Endothelial cell of umbilical vein (primary cell): ENCODE data around the gene SPRR3. TPM values are rescaled to one million over a fixed set of nuclear protein-coding genes. Genes with fewer than 3 reads are reported as not detected.

Experiments used
- BruUV-seq: library from RNA; stranded (reverse); fragments of 400-500 nt; replicated peaks from 2 replicates; lab custom pipeline; 2021; lab: Mats Ljungman, UMichigan
- CTCF ChIA-PET: fragments of 300-600, 350-600 bp; sonication (Branson Sonifier 250); formaldehyde crosslinking; loops from one replicate; lab custom pipeline; 2021; ENCODE audit warnings: antibody characterized with exemption, inconsistent platforms; lab: Charles Lee
- POLR2A ChIA-PET: fragments of 300-600, 350-600 bp; sonication (Branson Sonifier 250); formaldehyde crosslinking; loops from one replicate; lab custom pipeline; 2021; ENCODE audit warnings: antibody characterized with exemption, inconsistent platforms; lab: Charles Lee
- DNase-seq: peaks from one replicate; pipeline ENCODE4 v3.0.0-alpha.2; 2011; ENCODE audit warnings: low read depth, low spot score
- FAIRE-seq: peaks from 2 replicates; lab custom pipeline; 2011; peaks lifted over from hg19 to GRCh38; lab: Jason Lieb, UNC
- H2AFZ ChIP-seq: 2 replicates; pipeline ENCODE4 v1.6.0; 2012; ENCODE audit warnings: low read depth, low read length, control low read depth, inconsistent platforms
- H3K27ac ChIP-seq: 2 replicates; pipeline ENCODE4 v1.5.1; 2011; ENCODE audit warnings: low read depth, mild to moderate bottlenecking, control low read depth, low read length, moderate library complexity; ENCODE audit not compliant: insufficient read depth
- H3K27me3 ChIP-seq, 2 experiments: 2 replicates each; pipeline versions ENCODE4 v1.6.0 to v1.6.1; 2011; ENCODE audit warnings: low read length in 2 of 2, mixed read lengths in 1 of 2; ENCODE audit not compliant: control insufficient read depth in 2 of 2, insufficient read depth in 2 of 2
- H3K36me3 ChIP-seq, 2 experiments: 2 replicates in 1 of 2; 3 replicates in 1 of 2; pipeline ENCODE4 v1.5.1; 2011; ENCODE audit warnings: low read length in 2 of 2, mild to moderate bottlenecking in 1 of 2, moderate library complexity in 1 of 2; ENCODE audit not compliant: control insufficient read depth in 2 of 2, insufficient read depth in 2 of 2; ENCODE audit errors: extremely low read depth in 1 of 2
- H3K4me1 ChIP-seq: 3 replicates; pipeline ENCODE4 v1.5.1; 2011; ENCODE audit warnings: mild to moderate bottlenecking, low read length; ENCODE audit not compliant: control insufficient read depth, insufficient read depth; ENCODE audit errors: extremely low read depth
- H3K4me2 ChIP-seq: 2 replicates; pipeline ENCODE4 v1.6.1; 2011; ENCODE audit warnings: low read length, control low read depth, mixed read lengths; ENCODE audit not compliant: insufficient read depth
- H3K4me3 ChIP-seq, 3 experiments: fragments of 200-600 bp in 1 of 3; sonication (generic), shearing (Covaris generic) in 1 of 3; replicated peaks in 1 of 3; 2 replicates each; pipeline ENCODE4 v1.5.1; 2011 to 2016; ENCODE audit warnings: control low read depth in 3 of 3, low read length in 3 of 3, mild to moderate bottlenecking in 2 of 3, inconsistent platforms in 1 of 3, low read depth in 1 of 3, moderate library complexity in 1 of 3; ENCODE audit not compliant: insufficient read depth in 1 of 3
- H3K79me2 ChIP-seq: 2 replicates; pipeline ENCODE4 v1.6.0; 2012; ENCODE audit warnings: low read length, inconsistent platforms; ENCODE audit not compliant: control insufficient read depth, insufficient read depth
- H3K9ac ChIP-seq: replicated peaks from 2 replicates; pipeline ENCODE3; 2011; ENCODE audit warnings: low read length, control low read depth; ENCODE audit not compliant: insufficient read depth; ENCODE audit errors: extremely low read depth
- H3K9me1 ChIP-seq: replicated peaks from 3 replicates; pipeline ENCODE4 v1.6.0; 2011; ENCODE audit warnings: mild to moderate bottlenecking, low read length; ENCODE audit not compliant: control insufficient read depth, insufficient read depth; ENCODE audit errors: extremely low read depth
- H3K9me3 ChIP-seq: replicated peaks from 2 replicates; pipeline ENCODE4 v1.5.1; 2012; ENCODE audit warnings: low read length, inconsistent platforms; ENCODE audit not compliant: control insufficient read depth, insufficient read depth
- H4K20me1 ChIP-seq: replicated peaks from 2 replicates; pipeline ENCODE3; 2011; ENCODE audit warnings: mild to moderate bottlenecking, low read length; ENCODE audit not compliant: control insufficient read depth, insufficient read depth; ENCODE audit errors: extremely low read depth
- EZH2 ChIP-seq: IDR thresholded peaks from 2 replicates; pipeline ENCODE4 v1.6.1; 2012; ENCODE audit warnings: borderline replicate concordance, low read depth, mild to moderate bottlenecking, moderate library complexity, low read length, inconsistent platforms; ENCODE audit not compliant: severe bottlenecking
- FOS ChIP-seq: IDR thresholded peaks from 2 replicates; pipeline ENCODE4 v1.6.1; 2011; ENCODE audit warnings: mild to moderate bottlenecking, low read length, moderate library complexity, borderline replicate concordance; ENCODE audit not compliant: insufficient read depth
- GATA2 ChIP-seq: IDR thresholded peaks from 2 replicates; pipeline ENCODE4 v1.7.0; 2011; ENCODE audit warnings: low read depth, mild to moderate bottlenecking, moderate library complexity, mixed read lengths, low read length; ENCODE audit not compliant: insufficient read length, insufficient read depth
- dilution Hi-C: fragments of 300-500 bp; cut with MboI; formaldehyde crosslinking; loops from one replicate; pipeline ENCODE4 v1.15.0; 2019; ENCODE audit warnings: low sequenced_read_pairs; ENCODE audit not compliant: extremely low pct_ligation_motif_present
- intact Hi-C: fragments of 100-400 bp; cut with micrococcal nuclease; formaldehyde crosslinking; loops from one replicate; pipeline ENCODE4 v1.10.0; 2022
- polyA plus RNA-seq, 4 experiments: library from polyadenylated mRNA; depleted of rRNA in 3 of 4; stranded (reverse) in 3 of 4; unstranded in 1 of 4; fragments of >200 nt; gene quantifications; 2 replicates each; pipeline versions ENCODE4 v1.2.1 to v1.2.3, GENCODE V29; 2011 to 2012; ENCODE audit warnings: missing spikeins in 1 of 4
- total RNA-seq: library from RNA; stranded (reverse); gene quantifications from 2 replicates; pipeline ENCODE4 v1.2.3, GENCODE V29; 2021
- TF ChIP-seq, protein P1 (sequence below): IDR thresholded peaks from 2 replicates; pipeline ENCODE4 v1.6.1; 2011; ENCODE audit not compliant: insufficient read depth, insufficient read length

Gene SPRR3
- total and polyA plus RNA-seq, 2 donors (not counting 3 experiments of a cell fraction or from before 2014, with no cell fraction given): not detected

DNA sequence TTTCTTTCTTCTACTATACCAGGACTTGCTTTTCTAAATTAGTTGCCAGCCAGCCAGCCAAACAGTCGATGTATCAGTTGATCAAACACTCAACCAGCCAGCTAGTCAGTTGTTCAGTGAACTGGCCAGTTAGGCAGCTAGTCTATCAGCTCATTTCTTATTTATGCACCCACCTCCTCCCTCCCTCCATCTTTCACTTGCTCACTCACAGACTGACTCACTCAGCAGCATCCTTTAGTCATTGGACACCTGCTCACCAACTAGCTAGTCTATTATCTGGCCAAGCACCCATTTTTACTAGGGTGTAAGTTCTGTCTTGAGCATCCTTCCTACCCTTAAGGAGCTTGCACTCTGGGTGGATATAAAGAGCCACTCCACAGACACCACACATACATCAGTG, 37.0 kb upstream of the SPRR3 start:
- no peak overlapping the region for H3K27ac ChIP-seq
- ChIA-PET POLR2A (no interaction called here), CTCF (no interaction called here)
- no peaks in the 10 kb centered on the region for H3K79me2 ChIP-seq
- H3K4me2 ChIP-seq: no peak overlapping the region
- H3K9ac ChIP-seq: no peak overlapping the region
- no peaks in the 10 kb centered on the region for H3K4me1 ChIP-seq
- no peaks in the 10 kb centered on the region for H3K27me3 ChIP-seq
- H2AFZ ChIP-seq: no peak overlapping the region
- dilution Hi-C loops: no loop called here
- no peaks in the 10 kb centered on the region for H3K36me3 ChIP-seq
- H3K9me3 ChIP-seq: no peaks in the 10 kb centered on the region
- FAIRE-seq (no peak), DNase-seq (no peak)
- BruUV-seq: no TSS peak
- no peaks in the 10 kb centered on the region for H4K20me1 ChIP-seq
- no peak overlapping the region for H3K4me3 ChIP-seq
- TF ChIP-seq, protein P1, sequence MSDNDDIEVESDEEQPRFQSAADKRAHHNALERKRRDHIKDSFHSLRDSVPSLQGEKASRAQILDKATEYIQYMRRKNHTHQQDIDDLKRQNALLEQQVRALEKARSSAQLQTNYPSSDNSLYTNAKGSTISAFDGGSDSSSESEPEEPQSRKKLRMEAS: no peak
- TF ChIP-seq EZH2 (no peak), FOS (no peak)
- intact Hi-C loops: no loop called here
- no peaks in the 10 kb centered on the region for H3K9me1 ChIP-seq

DNA sequence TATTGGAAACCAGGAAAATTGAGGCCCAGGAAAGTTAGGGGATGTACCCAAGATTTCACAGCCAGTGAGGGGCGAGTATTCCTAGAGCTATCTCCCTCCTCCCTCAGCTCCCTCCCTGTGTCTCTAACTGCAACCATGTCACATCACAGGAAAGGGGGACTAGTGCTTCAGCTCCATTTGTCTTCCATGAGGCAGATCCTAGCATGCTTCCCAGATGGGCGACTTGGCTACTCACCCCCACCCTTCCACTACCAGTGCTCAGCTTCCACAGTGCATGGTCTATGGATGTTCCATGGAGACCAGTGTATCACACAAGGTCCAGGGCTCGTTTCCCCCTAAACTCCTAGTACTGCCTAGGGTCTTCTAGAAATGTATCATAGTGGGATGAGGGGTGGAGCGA, 35.7 kb upstream of the SPRR3 start:
- H2AFZ ChIP-seq: no peak overlapping the region
- BruUV-seq: no TSS peak
- H3K36me3 ChIP-seq: no peaks in the 10 kb centered on the region
- TF ChIP-seq GATA2: no peak
- no peak for DNase-seq
- H3K79me2 ChIP-seq: no peaks in the 10 kb centered on the region
- no peaks in the 10 kb centered on the region for H3K9me3 ChIP-seq
- H3K27me3 ChIP-seq: no peaks in the 10 kb centered on the region
- CTCF ChIA-PET: no interaction called here
- FAIRE-seq: no peak
- no peaks in the 10 kb centered on the region for H3K9me1 ChIP-seq
- dilution Hi-C loops (no loop called here), intact Hi-C loops (no loop called here)
- no peak overlapping the region for H3K4me2 ChIP-seq
- no peak overlapping the region for H3K4me3 ChIP-seq
- H3K27ac ChIP-seq: no peak overlapping the region
- no peaks in the 10 kb centered on the region for H3K4me1 ChIP-seq
- H3K9ac ChIP-seq: no peak overlapping the region
- H4K20me1 ChIP-seq: no peaks in the 10 kb centered on the region
- POLR2A ChIA-PET: no interaction called here
